Measurements from ENCODE around the gene VHLL. TPM values are rescaled to one million over a fixed set of nuclear protein-coding genes. Genes with fewer than 3 reads are reported as not detected.

Gene VHLL
- total RNA-seq, 1 donor from 2014 or later: not detected

DNA sequence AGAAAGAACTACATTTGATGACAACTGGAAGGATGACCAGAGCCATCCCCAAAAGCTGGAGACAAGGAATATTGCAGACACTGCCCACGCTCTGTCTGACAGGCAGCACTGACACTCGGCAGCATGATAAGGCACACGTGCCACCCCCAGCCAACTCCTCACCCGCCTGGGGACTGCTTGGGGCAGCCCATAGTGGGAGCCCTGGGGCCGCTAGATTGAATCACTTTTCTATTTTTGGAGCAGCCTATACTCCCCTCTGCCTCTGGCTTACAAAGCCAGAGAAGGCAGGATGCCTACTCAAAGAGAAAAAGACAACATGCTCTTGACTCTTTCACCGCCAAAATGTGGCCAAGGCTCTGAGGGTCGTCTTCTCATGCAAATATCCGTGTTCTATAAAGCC, 17.8 kb downstream of the VHLL start:
- peak overlapping the region; percentile 90 to 94 for H3K4me3 ChIP-seq
- H3K27ac ChIP-seq: peak overlapping the region; percentile 94
- peaks cover 0 to 31% of the 10 kb centered on the region in 2 donors for H3K36me3 ChIP-seq
- peaks cover 52% of the 10 kb centered on the region for H3K4me1 ChIP-seq
- H3K27me3 ChIP-seq: no peaks in the 10 kb centered on the region
- no peaks in the 10 kb centered on the region for H3K9me3 ChIP-seq
- intact Hi-C loops (cut with DNase I): no loop called here
- TF ChIP-seq POLR2A (IDR thresholded peaks at IDR 0.05): no peak
- TF ChIP-seq POLR2AphosphoS5 (IDR thresholded peaks at IDR 0.05; ENCODE audit: insufficient read depth in 1 of 2, low read depth in 1 of 2): no peak
- TF ChIP-seq, protein P1, sequence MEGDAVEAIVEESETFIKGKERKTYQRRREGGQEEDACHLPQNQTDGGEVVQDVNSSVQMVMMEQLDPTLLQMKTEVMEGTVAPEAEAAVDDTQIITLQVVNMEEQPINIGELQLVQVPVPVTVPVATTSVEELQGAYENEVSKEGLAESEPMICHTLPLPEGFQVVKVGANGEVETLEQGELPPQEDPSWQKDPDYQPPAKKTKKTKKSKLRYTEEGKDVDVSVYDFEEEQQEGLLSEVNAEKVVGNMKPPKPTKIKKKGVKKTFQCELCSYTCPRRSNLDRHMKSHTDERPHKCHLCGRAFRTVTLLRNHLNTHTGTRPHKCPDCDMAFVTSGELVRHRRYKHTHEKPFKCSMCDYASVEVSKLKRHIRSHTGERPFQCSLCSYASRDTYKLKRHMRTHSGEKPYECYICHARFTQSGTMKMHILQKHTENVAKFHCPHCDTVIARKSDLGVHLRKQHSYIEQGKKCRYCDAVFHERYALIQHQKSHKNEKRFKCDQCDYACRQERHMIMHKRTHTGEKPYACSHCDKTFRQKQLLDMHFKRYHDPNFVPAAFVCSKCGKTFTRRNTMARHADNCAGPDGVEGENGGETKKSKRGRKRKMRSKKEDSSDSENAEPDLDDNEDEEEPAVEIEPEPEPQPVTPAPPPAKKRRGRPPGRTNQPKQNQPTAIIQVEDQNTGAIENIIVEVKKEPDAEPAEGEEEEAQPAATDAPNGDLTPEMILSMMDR (IDR thresholded peaks at IDR 0.05): no peak
- DNase-seq (ENCODE audit: extremely low spot score in 2 of 2): no peak

DNA sequence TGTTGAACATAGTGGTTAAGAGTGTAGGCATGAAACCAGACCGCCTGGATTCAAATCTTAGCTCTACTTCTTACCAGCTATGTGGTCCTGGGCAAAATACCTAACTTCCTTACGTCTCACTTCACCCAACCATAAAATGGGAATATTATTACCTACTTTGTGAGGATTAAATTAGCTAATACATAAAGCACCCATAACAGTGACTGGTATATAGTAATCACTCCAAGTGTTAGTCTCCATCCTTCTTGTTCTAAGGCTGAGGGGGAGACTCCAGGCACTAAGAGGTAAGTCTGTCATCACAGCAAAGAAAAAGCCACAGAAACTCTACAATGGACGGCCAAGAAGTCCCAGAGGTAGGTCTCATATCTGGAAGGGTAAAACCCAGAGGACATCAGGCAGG, 19.3 kb downstream of the VHLL start:
- H3K4me1 ChIP-seq: peaks cover 42% of the 10 kb centered on the region
- no peak overlapping the region for H3K4me3 ChIP-seq
- H3K27ac ChIP-seq: no peak overlapping the region
- no peaks in the 10 kb centered on the region for H3K27me3 ChIP-seq
- intact Hi-C loops (cut with DNase I): no loop called here
- no peak for DNase-seq (ENCODE audit: extremely low spot score in 2 of 2)
- TF ChIP-seq POLR2AphosphoS5 (IDR thresholded peaks at IDR 0.05; ENCODE audit: insufficient read depth in 1 of 2, low read depth in 1 of 2) (no peak), POLR2A (IDR thresholded peaks at IDR 0.05) (no peak)
- TF ChIP-seq, protein P1 (IDR thresholded peaks at IDR 0.05): no peak
- H3K9me3 ChIP-seq: no peaks in the 10 kb centered on the region
- H3K36me3 ChIP-seq: peaks cover 0 to 40% of the 10 kb centered on the region in 2 donors

DNA sequence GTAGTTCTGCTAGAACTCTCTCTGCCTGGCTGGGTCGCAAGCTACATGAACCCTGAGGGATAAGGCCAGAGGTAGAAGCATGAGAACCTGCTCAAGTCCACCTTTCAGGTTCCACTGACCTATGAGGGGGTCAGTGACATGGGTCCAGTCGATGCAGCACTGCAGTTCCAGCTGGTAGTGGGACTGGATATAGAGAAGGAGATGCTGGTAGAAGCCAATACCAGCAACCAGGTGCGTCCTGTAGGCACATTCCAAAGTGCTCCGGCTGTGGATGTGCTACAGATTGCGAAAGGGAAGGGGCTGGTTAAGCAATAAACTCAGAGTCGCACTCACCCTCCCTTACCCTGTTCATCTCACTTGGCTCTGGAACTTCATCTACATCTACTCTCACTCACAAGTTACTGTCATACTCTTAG, 22.1 kb downstream of the VHLL start:
- no peaks in the 10 kb centered on the region for H3K9me3 ChIP-seq
- peaks cover 22% of the 10 kb centered on the region for H3K4me1 ChIP-seq
- H3K27ac ChIP-seq: no peak overlapping the region
- no peak overlapping the region for H3K4me3 ChIP-seq
- H3K27me3 ChIP-seq: no peaks in the 10 kb centered on the region
- H3K36me3 ChIP-seq: peaks cover 0 to 69% of the 10 kb centered on the region in 2 donors
- no peak for DNase-seq (ENCODE audit: extremely low spot score in 2 of 2)
- no peak for TF ChIP-seq POLR2AphosphoS5 (IDR thresholded peaks at IDR 0.05; ENCODE audit: insufficient read depth in 1 of 2, low read depth in 1 of 2)
- TF ChIP-seq POLR2A (IDR thresholded peaks at IDR 0.05): no peak
- TF ChIP-seq, protein P1 (IDR thresholded peaks at IDR 0.05): no peak
- intact Hi-C loops (cut with DNase I): no loop called here

DNA sequence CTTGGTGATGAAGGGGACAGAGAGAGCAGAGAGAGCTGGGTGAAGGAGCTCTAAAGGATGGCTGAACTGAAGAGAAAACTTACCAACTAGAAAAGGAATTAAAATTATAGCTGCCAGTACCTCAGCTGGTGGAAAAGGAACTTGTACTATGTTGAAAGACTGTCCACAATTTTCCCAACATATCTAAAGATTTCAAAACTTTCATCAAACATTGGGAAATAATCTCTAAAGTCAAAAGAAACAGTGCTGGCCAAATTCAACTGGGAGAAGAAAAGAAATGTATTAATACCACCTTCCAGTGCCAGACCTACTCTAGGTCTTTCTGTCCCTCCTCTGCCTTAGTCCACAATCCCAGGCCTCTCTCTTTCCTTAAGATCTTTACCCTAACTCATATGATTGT, 22.6 kb downstream of the VHLL start:
- Histone ChIP-seq H3K4me3 (no peak overlapping the region), H3K4me1 (peaks cover 17% of the 10 kb centered on the region), H3K27me3 (no peaks in the 10 kb centered on the region), H3K36me3 (peaks cover 0 to 73% of the 10 kb centered on the region in 2 donors), H3K27ac (no peak overlapping the region), H3K9me3 (no peaks in the 10 kb centered on the region)
- TF ChIP-seq POLR2AphosphoS5 (IDR thresholded peaks at IDR 0.05; ENCODE audit: insufficient read depth in 1 of 2, low read depth in 1 of 2) (no peak), POLR2A (IDR thresholded peaks at IDR 0.05) (no peak)
- TF ChIP-seq, protein P1 (IDR thresholded peaks at IDR 0.05): no peak
- intact Hi-C loops (cut with DNase I): no loop called here
- no peak for DNase-seq (ENCODE audit: extremely low spot score in 2 of 2)

DNA sequence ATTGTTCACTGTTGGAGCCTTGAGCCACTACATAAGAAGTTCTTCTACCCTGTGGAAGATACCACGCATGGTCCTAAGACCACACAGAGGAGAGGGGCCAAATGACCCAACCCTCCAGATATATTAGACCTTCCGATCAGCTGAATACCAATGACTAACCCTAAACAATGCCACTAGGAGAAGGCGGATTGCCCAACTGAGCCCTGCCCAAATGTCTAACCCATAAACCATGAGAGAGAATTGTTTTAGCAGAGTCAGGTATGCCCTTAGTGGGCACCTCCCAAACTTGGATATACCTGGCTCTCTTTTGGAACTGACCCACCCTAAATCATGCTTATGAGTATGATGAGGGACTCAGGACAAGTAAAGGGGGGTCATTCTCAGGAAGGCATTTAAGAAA, 28.8 kb downstream of the VHLL start:
- H3K27ac ChIP-seq: no peak overlapping the region
- no peaks in the 10 kb centered on the region for H3K4me1 ChIP-seq
- H3K27me3 ChIP-seq: no peaks in the 10 kb centered on the region
- no peak overlapping the region for H3K4me3 ChIP-seq
- peaks cover 0 to 79% of the 10 kb centered on the region in 2 donors for H3K36me3 ChIP-seq
- TF ChIP-seq POLR2A (IDR thresholded peaks at IDR 0.05): no peak
- no peak for TF ChIP-seq POLR2AphosphoS5 (IDR thresholded peaks at IDR 0.05; ENCODE audit: insufficient read depth in 1 of 2, low read depth in 1 of 2)
- TF ChIP-seq, protein P1 (IDR thresholded peaks at IDR 0.05): no peak
- DNase-seq (ENCODE audit: extremely low spot score in 2 of 2): no peak
- H3K9me3 ChIP-seq: no peaks in the 10 kb centered on the region
- intact Hi-C loops (cut with DNase I): no loop called here

Measured in vagina (tissue), 2 donors.